Activated naive CD4-positive, alpha-beta T cell treated with Interleukin-2 at 50 U/mL for 16 hours (primary cell): ENCODE results near the gene UNC119.

Experiments used
- DNase-seq: peaks from one replicate; pipeline ENCODE4 v3.0.0-alpha.2; 2020

Gene UNC119

GRCh38 chr17:28519236-28519635 lies 33.2 kb downstream of the UNC119 start:
- DNase-seq = no peak

DNA sequence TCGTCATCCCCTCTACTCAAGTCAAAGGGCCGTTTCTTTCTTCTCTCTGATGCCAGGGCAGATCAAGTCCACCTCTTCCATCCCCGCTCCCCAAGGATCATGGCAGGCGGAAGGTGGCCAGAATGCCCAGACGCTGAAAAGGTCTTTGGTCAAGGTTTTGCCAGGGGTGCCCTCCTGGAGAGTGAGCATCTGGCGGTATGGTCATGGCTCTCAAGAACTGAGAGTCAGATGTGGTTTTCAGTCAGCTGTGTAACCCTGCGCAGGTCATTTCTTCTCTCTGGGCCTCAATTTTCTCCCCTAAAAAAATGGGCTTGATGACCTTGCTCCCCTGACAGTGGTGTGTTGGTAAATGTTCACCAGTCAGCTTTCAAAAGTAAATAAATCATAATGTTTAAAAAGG lies 33.8 kb downstream of the UNC119 start:
- no peak for DNase-seq

GRCh38 chr17:28518132-28518531 lies 34.3 kb downstream of the UNC119 start:
- no peak for DNase-seq

GRCh38 chr17:28515518-28515917 lies 36.9 kb downstream of the UNC119 start:
- DNase-seq = no peak

- no peak for DNase-seq
These were observed 37.8 kb downstream of the UNC119 start for GRCh38 chr17:28514561-28515002.

- no peak for DNase-seq
These were observed 38.9 kb downstream of the UNC119 start for GRCh38 chr17:28513476-28513875.

DNA sequence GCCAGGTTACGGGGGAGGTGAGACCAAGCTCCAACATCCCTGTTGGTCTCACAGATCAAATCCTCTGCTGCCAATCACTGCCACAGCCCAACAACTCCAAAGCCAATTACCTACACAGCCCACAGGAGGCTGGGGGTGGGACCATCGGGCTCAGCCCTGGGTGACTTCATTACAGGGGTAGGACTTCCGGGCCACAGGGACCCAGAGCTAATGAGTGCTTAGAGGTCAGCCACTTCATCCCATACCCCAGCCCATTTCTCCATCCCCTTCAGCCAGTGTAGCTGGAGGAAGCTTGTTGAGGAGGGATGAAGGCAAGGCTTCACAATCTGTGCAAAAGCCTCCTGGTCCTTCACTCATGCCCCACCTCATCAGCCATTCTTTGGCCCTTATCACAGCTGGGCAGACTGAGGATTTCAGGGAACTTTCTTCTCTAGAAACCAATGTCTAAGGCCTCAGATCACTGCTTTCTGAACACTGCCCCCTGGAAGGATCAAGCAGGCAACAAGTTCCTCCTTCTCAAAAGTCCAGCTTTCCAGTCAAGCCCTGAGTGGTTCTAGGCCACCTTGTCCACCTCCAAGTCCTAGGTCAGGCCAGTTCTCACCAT lies 40.5 kb downstream of the UNC119 start:
- no peak for DNase-seq

DNA sequence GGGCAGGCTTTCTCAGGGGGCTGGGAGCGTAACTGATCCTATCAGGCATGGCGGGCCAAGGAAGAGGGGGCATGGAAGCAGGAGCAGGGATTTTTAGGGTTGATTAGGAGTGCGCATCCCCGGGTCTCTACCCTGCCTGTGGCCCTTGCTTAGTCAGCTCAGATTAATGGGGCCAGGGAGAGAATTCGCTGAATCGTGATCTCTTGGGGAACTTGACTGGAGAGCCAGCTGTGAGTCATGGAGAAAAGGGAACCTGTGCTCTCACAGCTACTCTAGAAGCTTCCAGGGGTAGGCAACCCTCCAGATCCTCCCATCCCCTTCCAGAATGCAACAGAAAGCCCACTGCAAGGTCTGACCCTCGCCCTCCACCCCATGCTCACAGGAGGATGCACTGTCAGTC lies 42.6 kb downstream of the UNC119 start:
- no peak for DNase-seq

GRCh38 chr17:28508211-28508724 lies 44.2 kb downstream of the UNC119 start:
- no peak for DNase-seq

DNA sequence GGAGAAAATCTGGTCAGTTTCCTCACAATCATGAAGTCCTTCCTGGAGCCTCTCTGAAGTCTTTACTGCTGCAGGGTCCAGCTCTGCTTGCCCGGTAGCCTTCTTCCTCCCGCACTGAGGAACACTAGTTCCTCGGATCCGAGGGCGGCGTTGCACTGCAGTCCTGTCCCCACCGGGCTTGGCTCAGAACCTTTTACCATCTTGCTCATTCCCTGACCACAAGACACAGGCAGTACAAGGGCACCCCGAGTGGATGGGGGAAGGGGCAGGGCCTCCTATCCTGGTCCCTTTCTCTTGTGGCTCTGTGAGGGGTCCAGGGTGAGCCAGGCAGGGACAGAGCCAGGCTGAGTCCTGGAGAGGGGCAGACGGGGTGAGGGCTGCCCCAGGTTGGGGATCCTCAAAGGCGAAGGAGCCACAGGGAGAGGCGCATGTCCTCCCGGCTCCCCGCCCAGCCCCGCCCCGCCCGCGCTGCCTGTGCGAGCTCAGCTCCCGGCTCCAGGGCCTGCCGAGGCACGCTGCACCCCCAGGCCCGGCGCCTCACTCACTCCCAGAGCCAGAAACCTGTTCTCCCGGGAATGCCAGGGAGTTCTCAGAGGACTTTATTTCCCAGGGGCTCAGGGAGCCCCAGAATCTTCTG lies 44.7 kb downstream of the UNC119 start:
- no peak for DNase-seq

GRCh38 chr17:28506763-28507487 lies 45.5 kb downstream of the UNC119 start:
- no peak for DNase-seq

GRCh38 chr17:28505986-28506665 lies 46.3 kb downstream of the UNC119 start, which contains the start of gene FOXN1:
Gene FOXN1 (plus strand): TSS chr17:28506348. CDS start chr17:28523970, 17,622 bp downstream.
- DNase-seq = no peak

- no peak for DNase-seq
These were observed 49.0 kb downstream of the UNC119 start for GRCh38 chr17:28503420-28503819.

- DNase-seq = no peak
These were observed 50.8 kb downstream of the UNC119 start for GRCh38 chr17:28501421-28502284.

GRCh38 chr17:28500712-28501379 lies 51.6 kb downstream of the UNC119 start:
- DNase-seq = no peak

DNA sequence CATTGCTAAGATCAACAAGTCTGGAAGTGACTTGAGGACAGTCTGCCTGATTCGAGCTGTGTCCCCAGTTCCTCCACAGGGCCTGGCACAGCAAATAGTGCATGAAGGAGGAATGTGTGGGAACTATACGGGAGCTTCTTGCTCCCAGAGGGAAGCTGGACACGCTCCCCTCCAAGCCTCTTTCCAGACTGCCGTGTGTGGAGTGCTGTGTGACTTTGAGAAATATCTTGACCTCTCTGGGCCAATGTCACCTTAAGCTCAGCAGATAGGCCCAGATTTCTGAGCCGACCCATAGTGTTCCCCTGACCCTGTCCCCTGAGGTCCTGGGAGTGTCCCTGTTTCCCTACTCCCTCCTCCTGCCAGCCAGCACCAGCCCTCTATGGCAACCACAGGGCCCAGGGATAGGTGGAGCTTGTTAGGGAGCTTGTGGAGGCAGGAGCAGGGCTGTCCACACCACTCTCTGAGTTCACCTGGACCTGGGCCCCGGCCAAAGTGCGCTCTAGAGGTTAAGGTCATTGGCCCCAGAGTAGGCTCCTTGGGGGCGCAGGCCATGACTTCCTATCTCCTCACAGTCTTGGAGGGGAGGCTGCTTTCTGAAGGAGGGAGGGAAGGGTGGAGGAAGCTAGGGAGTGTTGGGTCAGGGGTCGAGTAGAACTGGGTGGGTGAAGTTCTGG lies 52.6 kb downstream of the UNC119 start:
- no peak for DNase-seq

- DNase-seq = no peak
These were observed 53.1 kb downstream of the UNC119 start for GRCh38 chr17:28499364-28499664.

DNA sequence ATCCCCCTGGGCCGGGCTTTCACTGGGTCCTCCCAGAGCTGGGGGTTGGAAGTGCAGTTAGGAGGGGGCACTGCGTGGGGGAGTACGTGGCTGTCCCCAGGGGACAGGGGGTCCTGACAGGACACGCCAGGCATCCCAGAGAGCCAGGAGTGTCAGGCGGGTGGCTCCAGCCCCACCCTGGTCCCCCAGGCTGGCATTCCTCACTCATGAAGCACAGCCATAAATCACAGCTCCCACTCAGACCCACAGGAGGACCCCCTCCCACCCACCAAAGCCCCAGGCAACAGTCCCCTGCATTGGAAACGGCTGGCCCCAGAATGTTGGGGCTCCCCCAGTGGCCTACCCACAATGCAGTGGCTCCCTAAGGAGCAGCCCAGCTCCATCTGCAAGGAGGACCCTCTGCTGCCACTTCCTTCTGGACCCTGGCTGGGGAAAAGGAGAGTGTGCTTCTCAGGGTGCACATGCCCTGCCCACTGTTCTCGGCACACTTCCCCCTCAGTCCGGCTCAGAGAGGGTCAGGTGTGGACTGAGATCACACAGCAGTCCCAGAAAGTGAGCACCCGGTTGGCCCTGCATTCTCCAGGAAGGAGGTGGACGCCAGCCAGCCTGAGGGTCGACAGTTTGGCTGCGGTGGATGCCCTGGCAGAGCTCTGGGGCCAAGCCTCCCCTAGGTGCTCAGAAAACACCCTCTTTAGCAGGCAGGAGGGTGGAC lies 53.6 kb downstream of the UNC119 start:
- no peak for DNase-seq

DNA sequence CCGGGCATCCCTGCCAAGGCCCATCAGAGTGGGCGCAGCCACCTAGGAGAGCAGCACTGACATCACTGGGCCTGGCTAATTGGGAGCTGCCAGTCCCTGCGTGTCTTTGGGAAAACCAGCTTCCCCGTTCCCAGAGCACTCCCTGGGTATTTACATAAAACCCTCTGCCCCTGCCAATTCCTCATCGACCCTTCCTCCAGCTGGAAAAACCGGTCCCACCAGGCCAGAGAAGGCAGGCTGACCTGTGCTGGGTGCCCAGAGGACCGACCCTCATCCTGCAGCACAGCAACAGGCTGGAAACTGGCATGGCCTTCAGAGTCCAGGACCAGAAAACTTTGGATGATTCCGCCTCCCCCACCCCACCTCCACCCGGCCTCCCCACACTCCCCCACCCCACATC lies 54.5 kb downstream of the UNC119 start:
- no peak for DNase-seq
